HepG2 (cell line): ENCODE measurements around the gene DPY30. TPM values are rescaled to one million over a fixed set of nuclear protein-coding genes. Genes with fewer than 3 reads are reported as not detected.
"Not testable (repeated sequence)": the region's sequence is repeated elsewhere in the genome, so short reads cannot be mapped to it uniquely, and the experiment has no call there.

Source experiments
- ATAC-seq: fragments of 200-7000 bp; cut with Tn5 transposase; 3 replicates; pipeline ENCODE4 v1.9.1; 2020; ENCODE audit warnings: mild to moderate bottlenecking, moderate library complexity
- BruUV-seq: library from RNA; stranded (reverse); fragments of 400-500 nt; replicated peaks from 2 replicates; lab custom pipeline; 2021; lab: Mats Ljungman, UMichigan
- CTCF ChIA-PET: fragments of 300-600 bp; formaldehyde crosslinking; extraction: SDS; loops from one replicate; lab custom pipeline; 2021; ENCODE audit warnings: low total read pairs, inconsistent platforms, low intra/inter-chr PET ratio; lab: Yijun Ruan, JAX
- POLR2A ChIA-PET: fragments of 350-600 bp; sonication (Branson Sonifier 250); formaldehyde crosslinking; loops from one replicate; lab custom pipeline; 2020; ENCODE audit warnings: antibody characterized with exemption, inconsistent platforms; lab: Yijun Ruan, JAX
- DNase-seq: peaks from one replicate; pipeline ENCODE4 v3.0.0-alpha.2; 2015; ENCODE audit warnings: low spot score
- FAIRE-seq: peaks from 3 replicates; lab custom pipeline; 2011; peaks lifted over from hg19 to GRCh38; lab: Jason Lieb, UNC
- H2AFZ ChIP-seq: one replicate; pipeline ENCODE4 v1.6.1; 2011; ENCODE audit warnings: low read length, inconsistent platforms
- H3K27ac ChIP-seq: fragments of 300-600 bp; 3 replicates; pipeline ENCODE4 v1.8.0; 2011; ENCODE audit warnings: mixed run types, mild to moderate bottlenecking, mixed read lengths, low read length, inconsistent platforms; ENCODE audit not compliant: insufficient read depth; ENCODE audit errors: extremely low read length
- H3K27me3 ChIP-seq, 2 experiments: fragments of 200-600 bp in 1 of 2; 2 replicates in 1 of 2; 3 replicates in 1 of 2; pipeline versions ENCODE4 v1.6.0 to v1.8.0; 2011; ENCODE audit warnings: low read length in 2 of 2, mild to moderate bottlenecking in 2 of 2, moderate library complexity in 2 of 2, inconsistent platforms in 1 of 2; ENCODE audit not compliant: insufficient read depth in 2 of 2, control insufficient read depth in 1 of 2
- H3K36me3 ChIP-seq, 2 experiments: fragments of 200-600 bp in 1 of 2; replicated peaks in 1 of 2; 2 replicates in 1 of 2; 3 replicates in 1 of 2; pipeline versions ENCODE4 v1.5.1 to v1.8.0; 2011; ENCODE audit warnings: low read length in 2 of 2, inconsistent platforms in 1 of 2; ENCODE audit not compliant: insufficient read depth in 2 of 2, control insufficient read depth in 1 of 2
- H3K4me1 ChIP-seq: 2 replicates; pipeline ENCODE4 v1.5.1; 2012; ENCODE audit warnings: low read length, inconsistent platforms; ENCODE audit not compliant: insufficient read depth
- H3K4me2 ChIP-seq: 2 replicates; pipeline ENCODE4 v1.6.0; 2011; ENCODE audit warnings: low read depth, low read length, inconsistent platforms
- H3K4me3 ChIP-seq, 3 experiments: fragments of 200-600 bp in 1 of 3; sonication (generic), shearing (Covaris generic) in 1 of 3; replicated peaks in 1 of 3; 2 replicates each; pipeline ENCODE4 v1.5.1; 2011 to 2016; ENCODE audit warnings: low read length in 3 of 3, inconsistent platforms in 2 of 3, low read depth in 2 of 3, mild to moderate bottlenecking in 2 of 3, control low read depth in 1 of 3, mixed read lengths in 1 of 3; ENCODE audit not compliant: insufficient read depth in 1 of 3
- H3K79me2 ChIP-seq: one replicate; pipeline ENCODE4 v1.6.1; 2011; ENCODE audit warnings: low read length, inconsistent platforms; ENCODE audit not compliant: insufficient read depth
- H3K9ac ChIP-seq: 2 replicates; pipeline ENCODE4 v1.6.0; 2011; ENCODE audit warnings: mild to moderate bottlenecking, low read depth, low read length, inconsistent platforms; ENCODE audit not compliant: insufficient read depth
- H3K9me3 ChIP-seq: 2 replicates; pipeline ENCODE4 v1.5.1; 2012; ENCODE audit warnings: mild to moderate bottlenecking, low read length
- H4K20me1 ChIP-seq: 2 replicates; pipeline ENCODE4 v1.6.0; 2011; ENCODE audit warnings: inconsistent platforms, mild to moderate bottlenecking, low read length, moderate library complexity; ENCODE audit not compliant: insufficient read depth
- ARID2 ChIP-seq: sonication (generic); formaldehyde crosslinking; IDR thresholded peaks from 2 replicates; pipeline ENCODE4 v1.8.1; 2022; ENCODE audit warnings: mild to moderate bottlenecking, missing genetic modification reagents, borderline replicate concordance
- KLF15 ChIP-seq: sonication (generic); formaldehyde crosslinking; IDR thresholded peaks from 2 replicates; pipeline ENCODE4 v1.8.1; 2023; ENCODE audit warnings: borderline replicate concordance, mild to moderate bottlenecking, inconsistent platforms, missing genetic modification reagents, mixed read lengths
- PAX8 ChIP-seq: sonication (generic); formaldehyde crosslinking; IDR thresholded peaks from 2 replicates; pipeline ENCODE4 v1.8.0; 2022; ENCODE audit warnings: mild to moderate bottlenecking, missing genetic modification reagents, borderline replicate concordance
- SRSF9 ChIP-seq: fragments of 200-400 bp; formaldehyde crosslinking; IDR thresholded peaks from 2 replicates; pipeline ENCODE4 v1.6.1; 2018; ENCODE audit warnings: borderline replicate concordance, mild to moderate bottlenecking, low read depth, low read length; ENCODE audit not compliant: insufficient read depth, poor library complexity, severe bottlenecking
- TFDP2 ChIP-seq: sonication (generic); formaldehyde crosslinking; IDR thresholded peaks from 2 replicates; pipeline ENCODE4 v1.4.0; 2020; ENCODE audit warnings: missing genetic modification reagents
- USF2 ChIP-seq, 2 experiments: sonication (generic) in 1 of 2; formaldehyde crosslinking in 1 of 2; IDR thresholded peaks; 2 replicates each; pipeline versions ENCODE4 v1.5.1 to v1.6.1; 2011 to 2020; ENCODE audit warnings: borderline replicate concordance in 1 of 2, low read depth in 1 of 2, low read length in 1 of 2, mild to moderate bottlenecking in 1 of 2, missing genetic modification reagents in 1 of 2, moderate library complexity in 1 of 2
- WIZ ChIP-seq: sonication (generic); formaldehyde crosslinking; IDR thresholded peaks from 2 replicates; pipeline ENCODE4 v1.5.1; 2020; ENCODE audit warnings: mild to moderate bottlenecking, missing genetic modification reagents
- ZNF263 ChIP-seq: sonication (generic); formaldehyde crosslinking; IDR thresholded peaks from 2 replicates; pipeline ENCODE4 v1.4.0; 2020; ENCODE audit warnings: missing genetic modification reagents
- WGBS: methylation state at CpG from one replicate; pipeline ENCODE4 v1.1.6; 2017; ENCODE audit warnings: low lambda C conversion rate; 5-methylcytosine and 5-hydroxymethylcytosine counted together
- in situ Hi-C: cut with HindIII; loops from 2 replicates; pipeline ENCODE4 v1.10.0; 2017; ENCODE audit warnings: low pct_unique_long_range_greater_than_20kb; ENCODE audit not compliant: extremely low pct_ligation_motif_present
- intact Hi-C: fragments of 100-400 bp; cut with micrococcal nuclease; formaldehyde crosslinking; loops from one replicate; pipeline ENCODE4 v1.10.0; 2022; ENCODE audit not compliant: unreplicated experiment
- polyA plus RNA-seq, 8 experiments: library from polyadenylated mRNA; depleted of rRNA in 3 of 8; stranded (reverse) in 7 of 8; unstranded in 1 of 8; fragments of >200 nt; fragmentation: Illumina TruSeq in 4 of 8; extraction: Trizol in 4 of 8; gene quantifications; 2 replicates each; pipeline versions ENCODE4 v1.2.1 to v1.2.3, GENCODE V29; 2011 to 2016; ENCODE audit warnings: low read depth in 4 of 8, missing spikeins in 1 of 8, mixed read lengths in 1 of 8; ENCODE audit not compliant: insufficient read depth in 1 of 8
- total RNA-seq, 5 experiments: library from RNA; depleted of rRNA; stranded (reverse); fragments of >200 nt; fragmentation: Illumina TruSeq; extraction: Trizol; gene quantifications; 2 replicates each; pipeline ENCODE4 v1.2.3, GENCODE V29; 2016; ENCODE audit warnings: low read depth in 1 of 5

Gene DPY30
- total and polyA plus RNA-seq, 2 of the 13 experiments (the other 11 are each of a cell fraction or from before 2014, with no cell fraction given), result 98.1 to 118 TPM

- POLR2A ChIA-PET, result interaction anchor here (0.6 to 1.9 kb wide), 4 partner anchors 9 to 156 kb away, joined by 3 to 22 read pairs (median 8); partner anchors contain the start of genes DPY30, SLC30A6 and SPAST
- Histone ChIP-seq H3K27ac (peak overlapping the region; percentile 54), H4K20me1 (peaks cover 40% of the 10 kb centered on the region), H3K4me1 (peaks cover 47% of the 10 kb centered on the region), H3K9ac (peak overlapping the region; percentile 52), H3K4me3 (peak overlapping the region in 2 of 3 experiments; percentile 87 to 95; a peak in 3 of 6 replicates), H3K79me2 (peaks cover 40% of the 10 kb centered on the region)
- intact Hi-C loops, result loop anchor here (2.0 kb wide), 1 partner anchor 53 kb away; the partner anchor contains the start of gene SPAST
- WGBS, result no CpG with 5 or more reads among the region's 43 CpGs
- DNase-seq, FAIRE-seq, H3K4me2 ChIP-seq, H3K9me3 ChIP-seq, BruUV-seq, CTCF ChIA-PET, H3K36me3 ChIP-seq, in situ Hi-C loops, H2AFZ ChIP-seq, H3K27me3 ChIP-seq: not testable (repeated sequence)
- peak; percentile 49 for ATAC-seq
- TF ChIP-seq PAX8 (CRISPR knock-in tag), result 0 out of 2 replicates have a peak, but pooled peaks have one; percentile 8
- TF ChIP-seq ARID2, result 0 out of 2 replicates have a peak, but pooled peaks have one; percentile 0
These were observed 29.3 kb downstream of the DPY30 start for GRCh38 chr2:32010280-32010669.

- no peaks in the 10 kb centered on the region for H3K9me3 ChIP-seq
- intact Hi-C loops (loop anchor here (2.0 to 5.0 kb wide), 3 partner anchors 37 to 82 kb away; partner anchors contain the start of gene SPAST), in situ Hi-C loops (no loop called here)
- CTCF ChIA-PET, result no interaction called here
- FAIRE-seq (no peak), DNase-seq (no peak), ATAC-seq (peak; percentile 1; the same call in 2 of the 3 replicates)
- no peaks in the 10 kb centered on the region; a peak in 1 of 5 replicates for H3K27me3 ChIP-seq
- peak overlapping the region; percentile 84 for H3K9ac ChIP-seq
- peaks cover 53% of the 10 kb centered on the region for H3K4me1 ChIP-seq
- no peaks in the 10 kb centered on the region for H3K36me3 ChIP-seq
- BruUV-seq, result no TSS peak
- POLR2A ChIA-PET, result interaction anchor here (0.6 to 2.3 kb wide), 7 partner anchors 10 to 156 kb away, joined by 3 to 22 read pairs (median 5); partner anchors contain the start of genes DPY30, SLC30A6 and SPAST
- peaks cover 46% of the 10 kb centered on the region for H3K79me2 ChIP-seq
- H3K27ac ChIP-seq, result peak overlapping the region; percentile 77
- H4K20me1 ChIP-seq, result peaks cover 41% of the 10 kb centered on the region
- H3K4me2 ChIP-seq, result peak overlapping the region; percentile 83
- peak overlapping the region; percentile 87 to 99 (median 95) for H3K4me3 ChIP-seq
- no peak overlapping the region for H2AFZ ChIP-seq
- WGBS, result 0% methylated on average over 32 of the region's 91 CpGs
- TF ChIP-seq USF2 (IDR thresholded peaks at IDR 0.05; ENCODE audit: low read depth, low read length), result no peak
- TF ChIP-seq USF2 (CRISPR knock-in tag; IDR thresholded peaks at IDR 0.05; ENCODE audit: borderline replicate concordance), result no peak
- no peak for TF ChIP-seq TFDP2
- no peak for TF ChIP-seq ZNF263 (CRISPR knock-in tag)
- no peak for TF ChIP-seq KLF15
- no peak for TF ChIP-seq SRSF9
- no peak for TF ChIP-seq WIZ (CRISPR knock-in tag)
These were observed 29.9 kb downstream of the DPY30 start for GRCh38 chr2:32009516-32010256.
